Neural crest cell (in vitro differentiated cells): ENCODE results near the gene POLG2. TPM values are rescaled to one million over a fixed set of nuclear protein-coding genes. Genes with fewer than 3 reads are reported as not detected.

Experiments used
- DNase-seq: peaks from one replicate; pipeline ENCODE4 v3.0.0; 2021; ENCODE audit warnings: low read depth, mixed read lengths, low spot score
- H3K27ac Mint-ChIP-seq: one replicate; pipeline ENCODE4 v1.8.0; 2021; ENCODE audit warnings: mild to moderate bottlenecking, mixed read lengths; ENCODE audit not compliant: unreplicated experiment
- H3K27me3 Mint-ChIP-seq: 2 replicates; pipeline ENCODE4 v1.8.0; 2021; ENCODE audit warnings: low read depth, mild to moderate bottlenecking, mixed read lengths
- H3K36me3 Mint-ChIP-seq: 2 replicates; pipeline ENCODE4 v1.8.0; 2021; ENCODE audit warnings: low read depth, mild to moderate bottlenecking, mixed read lengths
- H3K4me1 Mint-ChIP-seq: 2 replicates; pipeline ENCODE4 v1.8.0; 2021; ENCODE audit warnings: mixed read lengths
- H3K4me3 Mint-ChIP-seq: one replicate; pipeline ENCODE4 v1.8.0; 2021; ENCODE audit warnings: mild to moderate bottlenecking, mixed read lengths
- H3K9me3 Mint-ChIP-seq: 2 replicates; pipeline ENCODE4 v1.8.0; 2021; ENCODE audit warnings: mixed read lengths
- total RNA-seq: library from RNA; stranded (reverse); gene quantifications from 2 replicates; pipeline ENCODE4 v1.2.1, GENCODE V29; 2021
- TF ChIP-seq, protein P1 (sequence below): fragments of 200-600 bp; sonication (generic); conservative IDR thresholded peaks from 2 replicates; pipeline ENCODE4 v1.5.0; 2021; ENCODE audit warnings: antibody characterized with exemption, mild to moderate bottlenecking

The POLG2 gene
- total RNA-seq, 1 donor from 2014 or later: 28.6 TPM

- Mint-ChIP-seq H3K9me3 (no peaks in the 10 kb centered on the region), H3K27ac (no peak overlapping the region), H3K4me3 (no peak overlapping the region), H3K4me1 (no peaks in the 10 kb centered on the region), H3K36me3 (no peaks in the 10 kb centered on the region), H3K27me3 (no peaks in the 10 kb centered on the region)
- TF ChIP-seq, protein P1, sequence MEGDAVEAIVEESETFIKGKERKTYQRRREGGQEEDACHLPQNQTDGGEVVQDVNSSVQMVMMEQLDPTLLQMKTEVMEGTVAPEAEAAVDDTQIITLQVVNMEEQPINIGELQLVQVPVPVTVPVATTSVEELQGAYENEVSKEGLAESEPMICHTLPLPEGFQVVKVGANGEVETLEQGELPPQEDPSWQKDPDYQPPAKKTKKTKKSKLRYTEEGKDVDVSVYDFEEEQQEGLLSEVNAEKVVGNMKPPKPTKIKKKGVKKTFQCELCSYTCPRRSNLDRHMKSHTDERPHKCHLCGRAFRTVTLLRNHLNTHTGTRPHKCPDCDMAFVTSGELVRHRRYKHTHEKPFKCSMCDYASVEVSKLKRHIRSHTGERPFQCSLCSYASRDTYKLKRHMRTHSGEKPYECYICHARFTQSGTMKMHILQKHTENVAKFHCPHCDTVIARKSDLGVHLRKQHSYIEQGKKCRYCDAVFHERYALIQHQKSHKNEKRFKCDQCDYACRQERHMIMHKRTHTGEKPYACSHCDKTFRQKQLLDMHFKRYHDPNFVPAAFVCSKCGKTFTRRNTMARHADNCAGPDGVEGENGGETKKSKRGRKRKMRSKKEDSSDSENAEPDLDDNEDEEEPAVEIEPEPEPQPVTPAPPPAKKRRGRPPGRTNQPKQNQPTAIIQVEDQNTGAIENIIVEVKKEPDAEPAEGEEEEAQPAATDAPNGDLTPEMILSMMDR: no peak
- DNase-seq: no peak
These were observed 40.6 kb downstream of the POLG2 start for GRCh38 chr17:64455993-64456885.

DNA sequence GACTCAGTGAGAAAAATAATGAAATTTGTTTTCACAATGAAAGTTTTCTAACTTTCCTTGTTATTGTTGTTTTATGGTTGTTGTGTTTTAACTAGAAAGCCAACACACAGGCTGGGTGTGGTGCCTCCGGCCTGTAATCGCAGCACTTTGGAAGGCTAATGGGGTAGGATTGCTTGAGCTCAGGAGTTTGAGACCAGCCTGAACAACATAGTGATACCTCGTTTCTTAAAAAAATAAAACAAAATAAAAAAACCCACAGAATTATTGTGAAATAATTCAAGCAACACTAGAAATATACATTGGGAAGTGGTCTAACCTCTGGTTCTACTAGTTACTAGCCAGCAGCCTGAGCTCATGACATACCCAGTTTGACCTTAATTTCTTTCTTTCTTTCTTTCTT is 47.3 kb downstream of the POLG2 start:
- H3K4me1 Mint-ChIP-seq: no peaks in the 10 kb centered on the region
- H3K9me3 Mint-ChIP-seq: no peaks in the 10 kb centered on the region
- no peak overlapping the region for H3K4me3 Mint-ChIP-seq
- no peaks in the 10 kb centered on the region for H3K27me3 Mint-ChIP-seq
- H3K27ac Mint-ChIP-seq: no peak overlapping the region
- no peak for DNase-seq
- no peaks in the 10 kb centered on the region for H3K36me3 Mint-ChIP-seq
- TF ChIP-seq, protein P1: no peak

DNA sequence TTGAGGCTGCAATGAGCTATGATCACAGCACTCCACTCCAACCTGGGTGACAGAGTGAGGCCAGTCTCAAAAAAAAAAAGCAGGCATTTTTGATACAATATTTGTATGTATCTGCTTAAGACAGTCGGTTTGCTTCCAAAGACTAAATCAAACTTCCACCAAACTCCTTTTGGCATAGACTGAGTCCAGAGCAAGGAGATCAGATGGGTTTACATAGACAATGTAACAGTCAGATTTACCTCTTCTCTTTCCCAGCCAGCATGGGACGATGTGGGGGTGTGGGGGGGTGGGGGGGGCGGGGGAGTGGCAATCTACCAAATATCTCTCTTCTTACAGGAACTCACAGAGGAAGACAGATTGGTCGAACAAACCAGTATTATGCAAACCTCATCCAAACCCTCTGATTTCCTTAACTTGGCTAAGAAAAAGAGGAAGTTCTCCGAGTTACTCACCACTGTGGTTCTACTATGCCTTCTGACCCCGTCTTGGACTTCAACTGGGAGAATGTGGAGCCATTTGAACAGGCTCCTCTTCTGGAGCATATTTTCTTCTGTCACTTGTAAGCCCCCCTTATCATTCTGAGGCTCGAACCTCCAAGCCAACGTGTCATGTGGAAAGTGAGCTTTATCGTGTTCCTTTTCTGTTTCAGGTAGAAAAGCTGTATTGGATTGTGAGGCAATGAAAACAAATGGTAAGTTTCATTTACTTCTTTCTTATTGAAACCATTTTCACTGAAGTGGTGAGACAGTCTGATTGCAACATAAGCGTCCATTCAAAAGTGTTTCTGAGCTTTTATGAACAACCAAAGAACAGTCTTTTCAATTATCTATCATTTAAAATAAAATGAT is 48.0 kb downstream of the POLG2 start, which contains the start of gene MILR1:
MILR1 (plus strand) TSS at position 451 of the 848 bp plus-strand sequence; CDS start at position 505, 54 bp downstream.
- Mint-ChIP-seq H3K36me3 (no peaks in the 10 kb centered on the region), H3K9me3 (no peaks in the 10 kb centered on the region), H3K4me1 (no peaks in the 10 kb centered on the region), H3K27ac (no peak within 1 kb of the TSS), H3K4me3 (no peak within 1 kb of the TSS), H3K27me3 (no peaks in the 10 kb centered on the region)
- DNase-seq: no peak
- TF ChIP-seq, protein P1: no peak

DNA sequence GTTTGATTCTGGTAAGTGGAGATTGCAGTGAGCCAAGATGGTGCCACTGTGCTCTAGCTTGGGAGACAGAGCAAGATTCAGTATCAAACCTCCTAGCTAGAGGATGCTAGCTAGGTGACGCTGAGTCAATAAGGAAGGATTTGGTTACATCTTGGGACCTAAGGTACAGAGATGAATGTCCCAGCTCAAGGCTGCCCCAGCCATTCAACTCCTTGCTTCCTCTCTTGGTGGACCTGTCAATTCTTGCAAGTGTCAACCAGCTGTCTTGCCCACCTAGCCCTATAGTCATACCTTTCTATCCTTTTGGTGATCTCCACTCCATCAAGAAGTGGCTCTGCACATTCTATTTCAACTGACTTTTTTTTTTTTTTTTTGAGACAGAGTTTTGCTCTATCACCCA is 49.3 kb downstream of the POLG2 start:
- no peaks in the 10 kb centered on the region for H3K4me1 Mint-ChIP-seq
- TF ChIP-seq, protein P1: no peak
- H3K27me3 Mint-ChIP-seq: no peaks in the 10 kb centered on the region
- H3K9me3 Mint-ChIP-seq: no peaks in the 10 kb centered on the region
- no peak for DNase-seq
- H3K27ac Mint-ChIP-seq: no peak overlapping the region
- no peaks in the 10 kb centered on the region for H3K36me3 Mint-ChIP-seq
- H3K4me3 Mint-ChIP-seq: no peak overlapping the region

- Mint-ChIP-seq H3K36me3 (peaks cover 9% of the 10 kb centered on the region), H3K9me3 (peaks cover 5% of the 10 kb centered on the region), H3K4me1 (no peaks in the 10 kb centered on the region), H3K27me3 (no peaks in the 10 kb centered on the region), H3K27ac (no peak overlapping the region), H3K4me3 (no peak overlapping the region)
- TF ChIP-seq, protein P1: no peak
- DNase-seq: no peak
These were observed 53.6 kb downstream of the POLG2 start for GRCh38 chr17:64443086-64443760.
